Fibroblast of skin of abdomen (primary cell): ENCODE results near the gene EVX2.
A peak's percentile ranks its signal among the peaks of the same experiment; 100 is the strongest.

Experiments used
- DNase-seq: peaks from one replicate; pipeline ENCODE4 v3.0.0-alpha.2; 2013

Gene EVX2

DNA sequence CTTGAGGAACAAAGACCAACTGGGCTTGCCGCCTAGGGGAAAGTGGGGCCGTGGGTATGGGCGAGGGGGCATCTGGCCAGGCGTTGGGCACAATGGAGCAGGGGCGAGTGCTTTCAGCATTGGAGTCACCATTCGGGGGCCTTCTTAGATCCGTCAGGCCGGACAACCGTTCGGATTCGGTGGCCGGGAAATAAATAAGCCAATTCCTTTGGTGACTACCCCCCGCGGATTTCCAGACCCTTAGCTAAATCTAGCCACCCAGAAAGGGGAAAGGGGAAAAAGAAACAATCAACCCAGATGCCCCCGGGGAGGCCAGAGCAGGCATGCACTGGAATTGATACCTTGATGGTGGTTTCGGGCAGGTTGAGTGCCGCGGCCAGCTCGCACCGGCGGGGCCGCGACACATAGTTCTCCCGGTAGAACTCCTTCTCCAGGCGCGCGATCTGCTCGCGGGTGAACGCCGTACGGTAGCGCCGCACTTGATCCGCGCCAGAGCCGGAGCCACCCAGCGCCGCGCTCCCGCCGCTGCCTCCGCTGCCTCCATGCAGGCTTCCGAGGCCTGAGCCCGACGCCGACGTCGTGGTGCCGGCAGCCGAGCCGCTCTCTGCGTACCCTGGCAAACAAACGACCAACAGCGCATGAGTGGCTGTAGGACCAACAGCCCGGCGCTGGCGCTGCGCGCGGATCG, 1.8 kb downstream of the EVX2 start:
- no peak for DNase-seq

DNA sequence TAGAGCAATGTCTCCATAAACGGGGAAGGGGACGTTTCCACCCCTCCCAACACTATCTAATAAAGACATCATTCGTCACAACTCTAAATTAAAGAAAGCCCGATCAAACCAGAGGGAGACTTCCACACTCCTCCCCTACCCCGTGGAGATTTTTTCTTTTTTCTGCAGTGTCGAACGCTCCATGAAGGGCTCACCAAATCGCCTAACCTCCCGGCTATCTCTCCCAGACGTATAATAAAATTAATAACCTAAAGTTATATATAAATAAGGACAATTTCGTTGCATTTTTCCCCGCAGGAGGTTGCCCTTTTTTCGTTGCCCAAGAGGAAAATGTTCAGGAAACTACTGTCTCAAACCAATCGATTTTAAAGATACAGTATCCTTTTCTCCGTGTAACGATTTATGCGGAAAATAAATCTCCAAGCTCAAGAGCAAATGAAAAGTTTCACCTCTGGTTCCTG, 2.4 kb downstream of the EVX2 start:
- DNase-seq = no peak

DNA sequence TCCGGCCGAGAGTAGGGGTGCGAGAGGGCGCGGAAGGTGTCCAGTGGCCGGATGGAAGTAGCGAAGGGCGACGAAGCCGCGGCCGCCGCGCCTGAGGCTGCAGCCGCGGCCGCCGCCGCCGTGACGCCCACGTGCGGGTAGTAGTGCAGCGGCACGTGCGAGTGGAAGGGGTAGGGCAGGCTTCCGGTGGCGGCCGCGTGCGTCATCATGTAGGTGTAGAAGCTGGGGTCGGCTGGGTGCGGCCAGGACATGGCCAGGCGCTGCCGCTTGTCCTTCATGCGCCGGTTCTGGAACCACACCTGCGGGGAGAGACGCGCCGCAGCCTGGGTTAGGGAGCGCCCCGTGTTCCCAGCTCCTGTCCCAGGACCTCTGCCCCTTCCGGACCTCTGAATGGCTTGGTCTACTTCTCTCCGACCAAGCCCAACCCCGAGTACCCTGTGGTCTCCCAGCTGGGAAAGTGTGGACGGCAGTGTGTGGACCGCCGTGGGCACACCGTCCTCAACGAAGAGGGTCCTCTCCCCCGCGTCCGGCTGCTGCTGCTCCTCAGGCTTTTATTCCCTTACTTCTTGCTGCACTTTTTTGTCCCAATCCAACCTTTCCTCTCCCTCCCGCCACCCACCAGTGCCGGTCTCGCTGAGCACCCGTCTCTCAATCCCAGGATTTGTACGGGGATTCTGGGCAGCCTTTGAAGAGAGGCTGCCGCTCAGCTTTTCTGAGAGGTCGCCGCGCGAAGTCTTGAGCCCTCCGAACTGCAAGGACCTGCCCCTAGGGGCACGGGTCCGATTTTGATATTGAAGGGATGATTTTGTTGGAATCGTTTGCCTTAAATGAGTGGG, 3.0 kb downstream of the EVX2 start:
- DNase-seq = no peak

DNA sequence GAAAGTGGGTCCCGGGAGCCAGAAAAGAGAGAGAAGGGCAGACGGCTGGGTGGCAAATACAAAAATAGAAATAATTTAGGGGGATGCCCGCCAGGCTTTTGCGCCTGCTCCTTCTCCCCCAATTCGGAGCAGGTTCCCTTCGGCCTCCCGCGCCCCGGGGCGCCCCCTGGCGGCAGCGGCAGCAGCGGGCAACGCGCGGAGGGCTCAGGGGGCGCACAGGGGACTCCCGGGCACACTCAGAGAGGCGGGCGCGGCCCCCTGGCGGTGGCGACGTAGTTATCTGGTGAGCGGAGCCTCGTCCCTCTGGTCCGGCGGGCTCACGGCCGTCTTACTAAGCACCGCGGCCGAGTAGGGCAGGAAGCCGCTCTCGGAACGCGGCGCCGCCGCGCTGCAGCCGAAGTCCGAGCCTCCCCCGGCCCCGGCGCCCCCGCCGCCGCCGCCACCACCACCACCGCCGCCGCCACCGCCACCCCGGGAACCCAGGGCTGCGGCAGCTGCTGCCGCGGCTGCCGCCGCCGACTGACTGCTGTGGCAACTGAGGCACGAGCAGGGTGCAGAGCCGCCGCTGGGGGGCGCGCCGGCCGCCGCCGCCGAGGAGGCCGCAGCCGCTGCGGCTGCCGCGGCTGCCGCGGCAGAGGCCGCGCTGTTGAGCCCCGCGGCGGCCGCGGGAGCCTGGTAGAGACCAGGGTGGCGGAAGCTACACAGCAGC, 3.8 kb downstream of the EVX2 start:
- peak; percentile 45 for DNase-seq

DNA sequence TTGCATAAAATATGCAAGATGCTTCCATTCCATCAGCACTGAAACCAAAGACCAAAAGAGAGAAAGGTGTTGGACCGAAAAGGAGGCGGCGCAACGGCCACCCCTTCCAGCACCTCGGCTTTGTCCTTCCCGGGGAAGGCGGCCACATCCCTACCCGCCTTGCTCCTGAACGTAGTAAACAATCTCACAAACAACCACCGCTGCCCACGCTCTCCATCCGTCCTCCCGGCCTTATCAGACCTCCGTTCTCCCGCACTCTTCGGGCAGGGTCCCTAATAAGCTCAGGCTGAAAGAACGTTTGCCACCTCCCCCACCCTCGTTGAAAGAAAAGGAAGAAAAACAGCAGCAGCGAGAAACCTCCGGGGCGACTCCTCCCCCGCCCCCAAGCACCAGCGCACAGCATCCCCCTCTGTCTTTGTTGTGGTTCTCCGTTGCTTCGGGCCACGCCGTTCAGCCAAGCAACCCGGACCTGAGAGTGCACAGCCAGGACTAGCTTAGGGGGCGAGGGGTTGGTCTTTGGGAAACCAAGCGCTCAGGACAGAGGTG, 4.4 kb downstream of the EVX2 start:
- DNase-seq = no peak

DNA sequence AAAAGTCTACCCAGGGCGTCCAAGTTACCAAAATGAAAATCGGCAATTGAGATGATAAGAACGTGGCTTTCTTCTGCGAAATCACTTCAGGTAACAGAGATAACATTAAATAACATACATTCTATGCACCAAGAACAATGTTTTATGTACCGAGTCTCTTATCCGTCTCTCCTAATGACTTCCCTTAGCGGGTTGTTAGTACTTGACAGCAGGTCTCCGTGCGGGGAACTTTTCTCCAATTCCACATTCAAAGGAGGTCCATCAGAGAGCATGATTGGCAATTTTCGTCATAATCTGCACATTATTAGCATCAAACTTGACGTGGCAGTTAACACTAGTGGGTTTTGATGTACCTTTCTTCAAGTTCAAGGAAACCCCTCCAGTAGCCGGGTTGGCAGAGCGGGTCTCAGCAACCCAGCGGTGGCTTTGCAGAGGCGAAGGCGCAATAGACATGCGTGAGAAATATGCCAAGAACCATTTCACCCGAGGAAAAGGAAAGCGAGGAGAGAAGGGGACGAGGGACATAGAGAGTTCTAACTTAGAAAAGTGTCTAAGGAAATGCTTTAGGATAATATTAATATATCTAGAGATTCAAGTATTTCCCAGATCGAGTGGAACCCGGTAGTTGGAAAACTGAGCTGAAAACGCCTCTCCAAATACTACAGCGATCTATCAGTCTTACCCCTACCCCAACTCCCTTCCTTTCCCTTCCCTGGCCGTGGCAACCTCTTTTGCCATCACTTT, 5.0 kb downstream of the EVX2 start:
- DNase-seq = no peak

DNA sequence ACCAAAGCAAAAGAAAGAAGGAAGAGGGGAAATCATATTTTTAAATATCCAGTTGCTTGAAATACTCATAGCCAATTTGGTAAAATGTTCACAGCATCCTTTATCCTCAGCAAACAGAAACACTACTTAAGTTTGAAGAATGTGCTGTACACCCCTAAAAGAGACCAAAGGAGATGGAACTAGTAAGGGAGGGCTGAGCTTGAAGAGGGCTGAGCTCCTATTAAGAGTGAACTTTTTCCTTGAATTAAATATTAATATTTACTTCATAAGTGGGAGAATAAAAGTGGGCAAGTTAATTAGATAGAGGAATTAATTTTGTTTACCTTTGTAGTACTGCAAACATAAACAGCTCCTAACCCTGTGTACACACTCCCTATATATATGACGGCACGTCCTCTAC, 7.0 kb downstream of the EVX2 start:
- DNase-seq = no peak

DNA sequence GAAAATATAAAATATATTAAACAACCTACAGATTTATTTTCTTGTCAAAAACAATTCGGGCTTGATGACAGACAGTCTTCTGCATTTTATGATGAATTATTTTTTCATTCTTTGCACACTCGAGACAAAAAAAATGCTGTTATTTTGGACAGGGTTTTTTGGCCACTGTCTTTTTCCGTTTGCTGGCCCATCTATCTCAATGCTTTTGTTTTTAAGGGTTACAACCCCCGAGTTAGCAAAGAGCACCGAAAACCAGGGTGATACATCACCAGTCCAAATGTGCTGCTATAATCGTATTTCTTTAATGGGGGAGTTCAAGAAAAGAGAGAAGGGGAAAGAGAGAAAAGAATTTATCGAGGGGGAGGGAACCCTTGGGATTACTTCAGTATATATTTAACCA, 7.7 kb downstream of the EVX2 start:
- no peak for DNase-seq

DNA sequence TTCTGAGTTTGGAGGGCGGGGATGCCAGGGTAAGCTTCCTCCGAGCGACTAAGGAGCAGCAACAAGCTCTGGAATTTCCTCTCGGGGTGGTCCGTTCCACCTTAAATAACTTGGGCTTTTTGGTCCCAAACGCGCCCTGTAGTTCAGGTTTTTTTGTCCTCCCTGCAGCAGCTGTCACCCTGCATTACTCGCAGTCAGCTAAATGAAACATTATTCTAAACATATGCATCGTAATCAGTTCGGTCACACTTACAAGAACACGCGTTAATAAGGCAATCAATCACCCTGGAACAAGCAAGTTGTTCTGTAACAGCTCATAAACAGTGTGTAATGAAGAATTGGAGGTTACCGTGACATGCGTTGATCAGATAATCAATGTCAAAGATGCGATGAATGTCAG, 8.3 kb downstream of the EVX2 start:
- no peak for DNase-seq

DNA sequence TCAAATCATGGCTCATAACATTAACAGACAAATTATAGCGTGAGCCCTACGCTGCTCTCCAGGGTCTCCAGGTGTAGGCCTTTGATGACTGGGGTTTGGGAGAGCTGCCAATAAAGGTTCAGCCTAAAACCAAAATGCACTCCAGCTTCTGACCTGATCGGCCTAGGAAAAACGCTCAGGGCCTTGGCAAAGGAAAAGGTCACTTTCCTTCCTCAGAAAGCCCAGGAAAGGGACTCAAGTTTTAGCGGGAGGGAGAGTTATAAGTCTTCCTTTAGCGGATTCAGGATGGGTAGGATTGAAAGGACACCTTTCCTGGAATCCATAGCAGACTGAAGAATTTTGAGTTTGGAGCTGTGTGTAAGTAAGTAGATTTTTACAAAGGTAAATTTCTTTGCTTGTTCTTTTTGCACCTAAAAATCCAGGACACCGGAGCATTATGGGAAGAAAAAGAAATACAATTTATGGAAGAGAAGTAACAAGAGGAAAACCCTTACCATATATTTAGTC, 8.8 kb downstream of the EVX2 start:
- no peak for DNase-seq

DNA sequence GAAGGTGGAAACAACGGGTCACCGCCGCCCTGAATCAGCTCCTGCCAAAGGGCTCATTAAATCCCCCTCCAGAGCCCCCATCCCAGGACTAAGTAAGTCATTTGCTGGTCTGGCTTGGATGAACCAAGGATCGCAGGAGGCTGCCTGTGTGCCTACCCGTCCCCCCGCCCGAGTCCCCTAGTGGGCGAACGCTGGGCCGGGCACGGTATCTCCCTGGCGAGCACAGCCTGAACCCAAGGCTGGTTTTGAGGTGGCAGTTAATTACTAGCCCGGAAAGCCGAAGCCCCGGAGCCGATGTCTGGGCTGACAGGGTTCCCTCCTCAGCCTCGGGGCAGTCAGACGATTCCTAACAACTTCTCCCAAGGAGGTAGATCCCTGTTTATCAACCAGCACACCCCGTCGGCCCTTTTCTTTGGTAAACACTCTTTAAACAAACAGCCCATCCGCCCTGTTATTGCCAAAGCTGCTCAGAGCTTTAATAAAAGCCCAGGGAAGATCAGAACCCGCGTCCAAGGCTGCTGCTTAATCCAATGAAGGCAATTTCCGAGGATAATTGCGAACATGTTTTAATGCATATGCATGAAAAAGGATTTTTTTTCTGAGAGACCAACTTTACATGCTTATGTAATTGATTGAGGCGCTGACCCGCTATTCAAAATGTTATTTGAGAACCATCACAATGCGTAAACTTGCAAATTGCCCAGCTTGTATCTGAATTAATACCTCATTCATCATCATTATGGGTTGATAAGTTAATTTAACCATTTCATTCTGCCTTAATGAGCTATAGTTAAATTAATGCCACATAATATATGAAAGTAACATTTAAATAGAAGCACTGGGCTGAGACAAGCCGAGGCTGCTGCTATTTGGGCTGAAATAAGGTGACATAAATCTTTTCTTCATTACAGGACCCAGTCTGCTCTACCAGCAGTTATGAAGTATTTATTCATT, 10.5 kb downstream of the EVX2 start:
- DNase-seq = no peak

DNA sequence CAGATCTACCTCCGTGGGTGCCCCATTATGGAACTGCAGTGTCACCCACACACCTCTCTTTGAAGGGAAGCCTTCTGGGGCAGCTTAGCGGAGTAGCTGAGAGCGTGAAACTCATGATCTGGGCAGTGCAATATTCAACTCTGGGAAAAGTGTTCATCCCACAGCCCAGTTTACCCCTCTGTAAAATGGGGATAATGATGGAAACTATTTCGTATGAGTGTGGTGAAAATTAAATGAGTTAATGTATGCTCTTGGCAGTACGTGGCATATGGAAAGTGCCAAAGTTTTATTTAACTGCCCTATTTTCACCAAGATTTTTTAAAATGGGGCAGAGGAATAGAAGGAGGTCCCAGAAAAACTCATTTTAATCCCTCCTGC, 11.5 kb downstream of the EVX2 start:
- DNase-seq = no peak

DNA sequence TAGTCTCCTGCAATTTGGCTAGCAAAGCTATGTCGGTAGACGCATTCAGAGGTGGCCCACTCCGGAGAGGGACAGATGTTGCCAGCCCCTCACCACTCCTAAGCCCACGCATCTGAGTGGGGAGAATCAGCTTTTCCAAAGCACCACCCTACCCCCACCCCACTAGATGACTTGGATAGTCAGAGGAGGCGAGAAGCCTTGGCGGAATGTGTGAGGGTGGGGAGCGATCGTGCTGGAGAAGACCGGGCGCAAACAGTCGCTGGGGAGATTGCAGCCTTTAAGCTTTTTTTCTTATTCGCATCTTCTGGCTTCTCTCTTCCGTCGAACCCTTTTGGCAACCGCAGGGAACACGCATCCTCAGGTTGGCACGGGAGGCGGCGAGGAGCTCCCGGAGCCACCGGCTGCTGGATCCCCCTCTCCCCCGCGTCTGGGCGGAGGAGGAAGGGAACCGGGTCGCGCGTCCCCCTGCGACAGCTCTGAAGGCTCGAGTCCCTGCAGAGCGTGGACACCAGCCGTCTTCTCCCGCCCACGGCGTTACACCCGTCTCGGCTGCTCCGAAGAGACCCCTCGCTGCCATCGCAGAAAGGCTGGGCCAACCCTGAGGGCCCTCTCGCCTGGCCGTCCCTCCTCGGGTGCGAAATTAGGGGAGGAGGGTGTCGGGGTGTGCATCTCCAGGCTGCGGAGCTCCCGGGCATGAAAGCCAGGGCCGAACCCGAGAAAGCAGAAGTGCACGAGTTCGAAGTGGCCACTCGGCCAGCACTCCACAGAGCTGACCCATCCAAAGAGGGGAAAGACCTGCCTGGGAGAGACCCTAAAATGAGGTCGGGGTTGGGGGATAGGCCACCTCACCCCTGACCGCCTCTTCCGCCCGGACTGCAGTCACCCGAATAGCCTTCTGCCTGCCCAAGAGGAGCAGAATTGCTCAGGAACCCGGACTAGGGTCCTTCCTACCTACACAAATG, 12.2 kb downstream of the EVX2 start:
- DNase-seq = no peak

DNA sequence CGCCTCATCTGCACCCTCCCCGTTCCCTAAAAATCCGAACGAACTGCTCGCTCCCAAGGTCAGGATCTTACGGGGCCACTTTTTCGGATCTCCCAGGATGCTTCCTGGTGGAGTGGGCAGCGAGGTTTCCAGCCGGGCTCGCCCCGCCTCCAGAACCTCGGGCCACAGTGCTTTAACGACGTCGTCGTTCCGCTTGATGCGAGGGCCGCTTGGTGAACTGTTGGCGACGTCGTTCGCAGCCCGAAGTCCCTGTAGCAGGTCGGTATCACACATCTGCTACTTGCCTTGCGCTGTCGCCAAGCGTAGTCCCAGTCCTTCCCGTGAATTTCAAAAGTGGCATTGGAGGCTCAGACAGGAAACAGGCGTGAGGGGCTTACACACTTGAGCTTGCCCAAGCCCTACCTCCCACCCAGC, 15.3 kb downstream of the EVX2 start:
- DNase-seq = no peak

DNA sequence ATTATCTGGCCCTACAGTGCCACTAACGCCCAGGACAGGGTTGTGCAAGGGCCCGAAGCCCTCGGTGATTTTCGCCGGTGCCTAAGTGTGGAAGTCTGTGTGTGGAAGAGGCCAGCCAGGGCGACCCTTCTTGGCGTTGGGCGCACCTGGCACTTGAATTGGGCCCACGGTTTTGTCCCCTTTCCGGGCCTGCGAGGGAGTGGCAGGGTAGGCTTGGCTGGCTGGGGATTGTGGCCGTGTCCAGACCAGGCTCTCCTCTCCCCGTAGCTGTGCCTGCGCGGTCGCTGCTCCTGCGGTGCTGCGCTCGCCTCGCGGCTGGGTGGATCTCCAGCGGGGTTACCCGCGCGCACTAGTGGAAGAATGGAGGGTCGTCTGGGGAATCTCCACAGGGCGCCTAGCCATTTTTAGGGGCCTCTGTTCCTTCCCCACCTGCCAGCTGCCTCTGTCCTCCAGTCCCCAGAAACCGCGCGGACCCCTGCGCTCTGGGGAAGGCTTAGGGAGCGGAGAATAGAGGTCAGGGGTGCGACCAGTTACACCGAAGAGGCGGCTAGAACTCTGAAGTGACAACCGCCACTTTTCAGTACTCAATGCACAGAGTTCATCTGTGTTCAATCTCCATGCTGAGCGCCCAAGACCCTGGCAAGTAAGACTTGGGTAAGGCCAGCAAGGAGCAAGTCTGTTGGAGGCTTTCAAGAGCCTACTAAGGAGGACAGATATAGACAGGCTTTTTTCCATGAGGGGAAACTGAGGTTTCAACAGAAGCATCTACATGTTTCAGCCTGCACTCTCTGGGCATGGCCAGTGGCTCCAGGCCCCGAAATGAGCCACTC, 16.0 kb downstream of the EVX2 start:
- no peak for DNase-seq

DNA sequence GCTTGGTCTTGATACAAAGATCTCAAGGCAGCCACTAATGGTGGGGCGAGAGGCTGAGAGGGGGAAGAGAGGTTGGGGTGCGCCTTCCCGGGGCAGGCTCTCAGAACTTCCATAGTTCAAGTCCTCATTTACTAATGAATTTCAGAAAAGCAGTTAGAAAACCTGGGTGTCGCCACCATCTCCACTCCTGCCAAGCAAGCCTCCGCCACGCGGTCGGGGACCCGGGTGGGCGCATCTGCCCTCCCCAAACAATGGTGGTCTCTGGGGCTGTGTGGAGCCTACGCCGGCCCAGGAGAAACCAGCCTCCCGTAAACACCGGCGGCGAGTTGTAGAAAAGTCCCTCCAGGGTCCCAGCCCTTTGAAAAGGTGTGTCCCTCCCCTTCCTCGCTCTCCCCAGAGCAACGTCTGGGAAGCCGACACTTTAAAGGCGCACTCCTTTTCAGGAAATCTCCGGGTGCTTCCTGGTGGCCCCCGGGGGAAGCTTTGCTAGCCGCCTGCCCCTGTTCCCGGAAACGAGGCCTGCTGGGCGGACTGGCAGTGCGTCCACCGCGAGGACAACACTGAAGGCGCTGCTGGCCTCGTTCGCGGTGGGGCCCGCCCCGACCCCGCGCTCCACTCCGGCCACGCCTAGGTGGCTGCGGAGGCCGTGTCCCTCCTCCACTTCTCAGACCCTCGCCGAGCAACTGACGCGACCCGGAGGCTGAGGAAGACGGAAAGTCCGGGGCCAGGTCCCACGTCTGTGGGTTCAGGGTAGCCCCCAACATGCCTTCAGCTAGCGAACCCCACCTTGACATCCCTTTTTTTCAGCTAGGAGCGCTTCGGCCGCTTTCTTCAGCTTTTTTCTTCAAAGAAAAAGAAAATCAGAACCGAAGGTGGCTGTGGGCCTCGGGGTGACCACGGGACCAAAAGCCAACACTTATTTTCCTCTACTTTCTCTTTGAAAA, 16.8 kb downstream of the EVX2 start:
- DNase-seq = no peak

DNA sequence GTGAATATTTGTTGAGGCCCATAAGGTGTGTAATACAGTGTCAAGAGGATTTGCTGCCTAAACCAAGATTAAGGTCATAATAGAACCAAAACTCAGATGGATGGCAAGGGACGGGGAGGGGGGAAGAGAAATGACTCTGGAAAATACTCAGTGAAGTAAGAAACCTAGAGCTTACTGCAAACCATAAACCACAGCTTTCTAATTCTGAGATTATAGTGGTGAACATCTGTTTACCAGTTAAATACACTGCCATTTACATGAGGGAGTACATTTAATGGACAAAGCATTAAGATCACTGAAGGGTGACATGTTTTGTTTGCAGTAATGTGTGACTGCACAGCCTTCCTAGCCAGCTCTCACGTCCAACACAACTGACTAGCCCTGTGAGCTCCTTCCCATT, 19.8 kb downstream of the EVX2 start:
- no peak for DNase-seq

DNA sequence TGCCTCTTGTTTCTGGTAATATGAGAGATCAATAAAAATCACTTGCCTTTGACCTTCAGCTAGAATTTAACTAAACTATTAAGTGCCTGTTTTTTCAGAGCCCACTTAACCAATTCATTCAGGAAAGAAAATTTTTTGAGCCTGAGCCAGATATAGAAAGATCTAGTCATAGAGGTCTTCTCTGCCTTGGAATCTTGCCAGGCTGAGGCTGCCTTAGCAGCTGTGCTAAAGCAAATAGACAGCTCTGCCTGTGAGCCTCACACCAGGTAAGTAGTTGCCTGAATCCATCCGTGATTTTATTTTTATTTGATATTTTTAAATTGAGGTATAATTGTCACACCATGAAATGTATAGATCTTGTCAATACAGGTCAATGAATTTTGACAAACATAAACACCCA, 27.4 kb downstream of the EVX2 start:
- peak; percentile 12 for DNase-seq
